Adrenal gland (tissue), 12 donors: ENCODE data around the gene NRP2. TPM values are rescaled to one million over a fixed set of nuclear protein-coding genes. Genes with fewer than 3 reads are reported as not detected.
A peak's percentile ranks its signal among the peaks of the same experiment; 100 is the strongest.

Source experiments
- DNase-seq, 7 donors: peaks; one replicate each; pipeline ENCODE4 v3.0.0-alpha.2; 2019 to 2020
- H3K27ac ChIP-seq, 5 donors: fragments of 200-600 bp; sonication (generic) in 4 of 5; 1 replicate in 3 of 5; 2 replicates in 2 of 5; pipeline versions ENCODE4 v1.5.1 to v1.8.0; 2016 to 2020; ENCODE audit warnings: mild to moderate bottlenecking in 1 of 5
- H3K27me3 ChIP-seq: fragments of 200-600 bp; 2 replicates; pipeline ENCODE4 v1.8.0; 2021
- H3K36me3 ChIP-seq, 2 donors: fragments of 200-600 bp; replicated peaks in 1 of 2; 1 replicate in 1 of 2; 2 replicates in 1 of 2; pipeline versions ENCODE4 v1.5.1 to v1.8.0; 2018 to 2022
- H3K4me1 ChIP-seq, 2 donors: fragments of 200-600 bp; replicated peaks in 1 of 2; 1 replicate in 1 of 2; 2 replicates in 1 of 2; pipeline versions ENCODE4 v1.5.1 to v1.8.0; 2018 to 2021
- H3K4me3 ChIP-seq, 4 donors: fragments of 200-600 bp; sonication (generic) in 3 of 4; one replicate each; pipeline ENCODE4 v1.5.1; 2016 to 2018
- H3K9me3 ChIP-seq, 3 donors: fragments of 200-600 bp; sonication (generic) in 1 of 3; replicated peaks in 1 of 3; 1 replicate in 2 of 3; 2 replicates in 1 of 3; pipeline versions ENCODE4 v1.5.1 to v1.8.0; 2016 to 2021
- POLR2A ChIP-seq, 2 donors: fragments of 450-650 bp; IDR thresholded peaks; one replicate each; pipeline ENCODE4 v1.6.1; 2017; ENCODE audit warnings: antibody characterized with exemption in 2 of 2, mild to moderate bottlenecking in 2 of 2, moderate library complexity in 1 of 2
- WGBS, 4 donors: extraction: QIAGEN DNeasy Blood & Tissue Kit in 2 of 4; methylation state at CpG; one replicate each; pipeline versions ENCODE4 v1.1.5 to v1.1.7; 2013 to 2017; 5-methylcytosine and 5-hydroxymethylcytosine counted together
- intact Hi-C, 2 donors: fragments of 100-400 bp; cut with DNase I; formaldehyde crosslinking; loops; one replicate each; pipeline versions ENCODE4 v1.14.1 to v1.15.0; 2022 to 2023
- polyA plus RNA-seq, 3 donors: library from polyadenylated mRNA; stranded (reverse); fragments of 200-250 nt in 2 of 3; fragments of 350-450 nt in 1 of 3; fragmentation: Illumina TruSeq in 1 of 3; extraction: RNeasy Lipid Tissue Mini Kit (QIAGEN cat#74804) in 1 of 3; gene quantifications; one replicate each; pipeline ENCODE4 v1.2.3, GENCODE V29; 2013 to 2014
- total RNA-seq, 9 donors: library from RNA; depleted of rRNA in 4 of 9; stranded (reverse); fragments of >200 nt in 4 of 9; fragments of 120-200 nt in 1 of 9; fragmentation: NEBNext Ultra II Directional in 1 of 9; extraction: Animal tissue kit (Norgen Biotek cat#: 25700) in 1 of 9; gene quantifications; one replicate each; pipeline versions ENCODE4 v1.1.0 to v1.2.4, GENCODE V29; 2013 to 2023
- TF ChIP-seq, protein P1 (sequence below), 6 experiments: fragments of 450-650 bp in 4 of 6; fragments of 200-600 bp in 2 of 6; sonication (generic) in 1 of 6; IDR thresholded peaks; 1 replicate in 5 of 6; 2 replicates in 1 of 6; pipeline versions ENCODE4 v1.5.1 to v1.8.0; 2016 to 2021; ENCODE audit warnings: antibody characterized with exemption in 6 of 6, mild to moderate bottlenecking in 2 of 6, moderate library complexity in 1 of 6
- donor health status: healthy with polysubstance abuse.
- donor health status: Bipolar disorder and iron deficiency.
- donor health status: DM: yes; HTN: yes; CAD: no.
- donor health status: DM: no; HTN: no; CAD: no.
- donor health status: DM: no; HTN: no; CAD: no.
- donor health status: DM: yes; HTN: yes; CAD: no.

NRP2 gene
- total and polyA plus RNA-seq, 12 donors, result 27.6 to 205 (median 93.1) TPM

DNA sequence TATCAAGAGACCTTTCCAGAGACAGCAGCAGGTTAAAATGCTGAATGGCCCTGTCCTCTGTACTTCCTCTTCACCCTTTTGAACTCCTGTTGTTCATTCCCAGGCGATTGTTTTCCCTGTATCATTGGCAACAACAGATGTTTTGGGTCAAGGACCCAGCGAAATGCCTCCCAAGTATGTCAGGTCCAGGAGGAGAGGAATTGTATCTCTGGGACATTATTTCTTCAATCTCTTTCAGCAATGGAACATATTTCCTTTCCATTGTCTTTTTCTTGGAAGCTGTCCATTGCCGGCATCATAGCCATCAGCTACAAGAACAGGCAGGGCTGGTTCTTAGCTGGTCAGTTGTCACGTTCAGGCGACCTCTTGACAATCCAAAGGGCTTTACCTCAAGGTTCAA, 76.2 kb downstream of the NRP2 start:
- WGBS, 4 donors, result 58 to 66% (median 59%) methylated on average over 5 of the region's 5 CpGs
- H3K4me1 ChIP-seq, result peaks cover 34 to 75% of the 10 kb centered on the region in 2 donors
- H3K36me3 ChIP-seq, result peaks cover 0 to 24% of the 10 kb centered on the region in 2 donors
- H3K4me3 ChIP-seq, result no peak overlapping the region
- peak overlapping the region in 4 of 5 donors; percentile 1 to 61 (median 46) for H3K27ac ChIP-seq
- DNase-seq, result peak in 3 of 7 donors; percentile 27 to 41 (median 31)
- H3K27me3 ChIP-seq, result no peaks in the 10 kb centered on the region
- intact Hi-C loops, result no loop called here
- TF ChIP-seq POLR2A (IDR thresholded peaks at IDR 0.05), result no peak
- TF ChIP-seq, protein P1, sequence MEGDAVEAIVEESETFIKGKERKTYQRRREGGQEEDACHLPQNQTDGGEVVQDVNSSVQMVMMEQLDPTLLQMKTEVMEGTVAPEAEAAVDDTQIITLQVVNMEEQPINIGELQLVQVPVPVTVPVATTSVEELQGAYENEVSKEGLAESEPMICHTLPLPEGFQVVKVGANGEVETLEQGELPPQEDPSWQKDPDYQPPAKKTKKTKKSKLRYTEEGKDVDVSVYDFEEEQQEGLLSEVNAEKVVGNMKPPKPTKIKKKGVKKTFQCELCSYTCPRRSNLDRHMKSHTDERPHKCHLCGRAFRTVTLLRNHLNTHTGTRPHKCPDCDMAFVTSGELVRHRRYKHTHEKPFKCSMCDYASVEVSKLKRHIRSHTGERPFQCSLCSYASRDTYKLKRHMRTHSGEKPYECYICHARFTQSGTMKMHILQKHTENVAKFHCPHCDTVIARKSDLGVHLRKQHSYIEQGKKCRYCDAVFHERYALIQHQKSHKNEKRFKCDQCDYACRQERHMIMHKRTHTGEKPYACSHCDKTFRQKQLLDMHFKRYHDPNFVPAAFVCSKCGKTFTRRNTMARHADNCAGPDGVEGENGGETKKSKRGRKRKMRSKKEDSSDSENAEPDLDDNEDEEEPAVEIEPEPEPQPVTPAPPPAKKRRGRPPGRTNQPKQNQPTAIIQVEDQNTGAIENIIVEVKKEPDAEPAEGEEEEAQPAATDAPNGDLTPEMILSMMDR (IDR thresholded peaks at IDR 0.05), result no peak
- H3K9me3 ChIP-seq, result no peaks in the 10 kb centered on the region

DNA sequence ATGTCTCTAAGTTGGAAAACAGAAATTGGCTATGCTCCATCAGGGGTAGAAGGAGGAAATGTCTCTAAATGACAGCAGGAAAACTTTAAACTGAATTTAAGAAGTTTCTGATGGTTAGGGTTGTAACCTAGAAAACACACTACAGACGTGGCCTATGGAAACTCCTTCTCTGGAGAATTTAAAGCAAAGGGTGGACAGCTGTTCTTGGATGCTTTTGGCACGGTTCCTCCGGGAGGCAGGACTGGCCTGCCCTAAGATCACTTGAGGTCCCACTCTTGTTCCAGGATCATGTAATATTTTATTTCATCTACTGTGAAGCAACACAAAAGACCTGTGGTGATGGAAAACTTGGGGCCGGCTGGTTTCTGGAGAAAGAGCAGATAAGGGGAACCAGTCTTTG, 77.0 kb downstream of the NRP2 start:
- intact Hi-C loops, result no loop called here
- no peak overlapping the region for H3K4me3 ChIP-seq
- peaks cover 0 to 27% of the 10 kb centered on the region in 2 donors for H3K36me3 ChIP-seq
- DNase-seq, result no peak
- H3K9me3 ChIP-seq, result no peaks in the 10 kb centered on the region
- peaks cover 30 to 69% of the 10 kb centered on the region in 2 donors for H3K4me1 ChIP-seq
- no peak for TF ChIP-seq POLR2A (IDR thresholded peaks at IDR 0.05)
- TF ChIP-seq, protein P1 (IDR thresholded peaks at IDR 0.05), result no peak
- 69 to 83% (median 74%) methylated on average over 4 of the region's 4 CpGs for WGBS, 4 donors
- H3K27me3 ChIP-seq, result no peaks in the 10 kb centered on the region
- H3K27ac ChIP-seq, result peak overlapping the region in 2 of 5 donors; percentile 51 to 61

DNA sequence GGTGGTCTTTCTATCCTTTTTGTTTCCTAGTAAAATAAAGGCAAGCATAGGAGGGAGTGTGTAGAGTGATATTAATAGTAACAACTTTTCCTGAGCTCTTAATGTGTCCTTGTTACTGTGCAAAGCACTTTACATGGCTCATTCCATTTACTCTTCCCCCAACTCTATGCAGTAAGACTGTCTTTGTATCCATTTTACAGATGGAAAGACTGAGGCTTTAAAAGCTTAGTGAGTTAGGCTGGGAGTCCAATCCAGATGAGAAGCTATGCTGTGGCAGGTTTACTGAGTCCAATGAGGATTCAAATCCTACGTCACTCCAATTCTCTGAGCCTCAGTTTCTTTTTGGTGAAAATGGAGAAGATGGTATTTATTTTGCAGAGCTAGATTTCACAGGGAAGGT, 77.4 kb downstream of the NRP2 start:
- Histone ChIP-seq H3K4me3 (no peak overlapping the region), H3K27me3 (no peaks in the 10 kb centered on the region), H3K36me3 (peaks cover 0 to 31% of the 10 kb centered on the region in 2 donors), H3K4me1 (peaks cover 26 to 65% of the 10 kb centered on the region in 2 donors), H3K27ac (peak overlapping the region in 2 of 5 donors; percentile 31 to 51), H3K9me3 (no peaks in the 10 kb centered on the region)
- DNase-seq, result no peak
- intact Hi-C loops, result no loop called here
- WGBS, 4 donors, result 91 to 100% (median 93%) methylated on average over 1 of the region's 1 CpG
- no peak for TF ChIP-seq POLR2A (IDR thresholded peaks at IDR 0.05)
- TF ChIP-seq, protein P1 (IDR thresholded peaks at IDR 0.05), result no peak

DNA sequence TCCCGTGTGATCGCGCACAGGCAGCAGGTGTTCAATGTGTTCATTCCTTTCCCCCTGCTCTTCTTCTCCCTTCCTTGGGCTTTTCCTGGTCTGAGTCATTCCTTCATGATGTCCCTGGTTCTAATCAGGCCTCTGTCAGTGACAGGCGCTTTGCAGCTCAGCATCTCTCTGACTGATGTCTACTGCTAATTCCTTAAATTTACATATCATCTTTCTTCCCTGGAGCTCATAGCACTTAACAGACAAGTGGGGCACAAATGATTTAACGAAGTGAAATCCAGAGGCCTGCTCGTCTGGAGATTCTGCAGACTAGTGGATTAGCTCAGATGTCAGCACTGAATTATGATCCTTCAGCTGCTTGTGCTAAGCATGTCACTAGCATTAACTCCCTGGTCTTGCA, 77.9 kb downstream of the NRP2 start:
- Histone ChIP-seq H3K9me3 (no peaks in the 10 kb centered on the region), H3K4me3 (no peak overlapping the region), H3K27ac (no peak overlapping the region), H3K36me3 (peaks cover 0 to 36% of the 10 kb centered on the region in 2 donors), H3K4me1 (peaks cover 22 to 60% of the 10 kb centered on the region in 2 donors), H3K27me3 (no peaks in the 10 kb centered on the region)
- no peak for TF ChIP-seq POLR2A (IDR thresholded peaks at IDR 0.05)
- TF ChIP-seq, protein P1 (IDR thresholded peaks at IDR 0.05), result no peak
- intact Hi-C loops, result no loop called here
- 89 to 96% (median 92%) methylated on average over 6 of the region's 6 CpGs for WGBS, 4 donors
- DNase-seq, result no peak
